ENCODE measurements around the gene HCFC2.

HCFC2 gene

GRCh38 chr12:104154286-104154685, 90.0 kb downstream of the HCFC2 start:
- no peak for DNase-seq (ENCODE audit: low read depth in 4 of 4, low spot score in 1 of 4)

GRCh38 chr12:104154806-104155205, 90.5 kb downstream of the HCFC2 start:
- no peak for DNase-seq (ENCODE audit: low read depth in 4 of 4, low spot score in 1 of 4)

Measured in stimulated activated CD4-positive, alpha-beta T cell treated with anti-CD3 and anti-CD28 coated beads, Interleukin-1b, Interleukin-23, amount 100 ng/mL, for 24 hours (primary cell).